Measurements from ENCODE around the gene PTPN14. TPM values are rescaled to one million over a fixed set of nuclear protein-coding genes. Genes with fewer than 3 reads are reported as not detected.

Gene PTPN14
- total and polyA plus RNA-seq, 2 of the 8 experiments (the other 6 are each of a cell fraction or from before 2014, with no cell fraction given) = 14.4 to 93.6 TPM

- H4K5ac ChIP-seq (ENCODE audit: insufficient read length, low read depth, low read length) = no peak overlapping the region
- whole genome bisulfite sequencing, 2 experiments (ENCODE audit: extremely low coverage in 1 of 2, insufficient coverage in 1 of 2, insufficient read length in 1 of 2, insufficient replicate concordance in 2 of 2, low coverage in 1 of 2, low lambda C conversion rate in 2 of 2, missing lambda C conversion rate in 1 of 2) = 95% methylated on average over 4 of the region's 4 CpGs; no CpG with 5 or more reads in 1 of the 2 experiments
- no peak overlapping the region for H2BK15ac ChIP-seq (ENCODE audit: low read length)
- no peaks in the 10 kb centered on the region for H3K23me2 ChIP-seq (ENCODE audit: low read depth, low read length)
- no peak overlapping the region for H2BK120ac ChIP-seq (replicated peaks; ENCODE audit: low read depth, low read length)
- DNase-seq (ENCODE audit: low read depth in 1 of 2, low spot score in 2 of 2) (no peak), FAIRE-seq (no peak)
- ChIA-PET POLR2A (ENCODE audit: partially characterized antibody) (interaction anchor here (1.0 to 1.5 kb wide), 4 partner anchors 8 to 137 kb away, joined by 4 to 5 read pairs (median 4); partner anchors contain the start of gene PTPN14), CTCF (ENCODE audit: partially characterized antibody) (interaction anchor here (0.8 to 2.5 kb wide), 4 partner anchors 38 to 213 kb away, joined by 3 to 9 read pairs (median 4); no protein-coding TSS in a partner anchor)
- H3K79me1 ChIP-seq (ENCODE audit: low read depth, low read length) = peaks cover 4% of the 10 kb centered on the region; the same call in 1 of the 2 replicates
- H3K4me3 ChIP-seq (ENCODE audit: extremely low read depth in 1 of 4, insufficient read depth in 2 of 4, low read depth in 3 of 4, low read length in 4 of 4) = no peak overlapping the region
- no peak overlapping the region for H3K4ac ChIP-seq (replicated peaks; ENCODE audit: insufficient read length, low read depth, low read length)
- no peaks in the 10 kb centered on the region for H3K27me3 ChIP-seq (replicated peaks in 1 of 4; ENCODE audit: control insufficient read depth in 3 of 4, extremely low read depth in 1 of 4, insufficient read depth in 3 of 4, low read length in 3 of 4)
- H2BK12ac ChIP-seq (ENCODE audit: low read depth, low read length) = no peak overlapping the region
- no peaks in the 10 kb centered on the region for H4K20me1 ChIP-seq (replicated peaks in 1 of 2; ENCODE audit: control insufficient read depth in 1 of 2, insufficient read depth in 2 of 2, low read length in 2 of 2)
- no peak overlapping the region for H4K8ac ChIP-seq (ENCODE audit: extremely low read depth, insufficient read depth, low read length)
- H3K9me3 ChIP-seq (ENCODE audit: insufficient read depth in 2 of 2, low read depth in 1 of 2, low read length in 1 of 2) = no peaks in the 10 kb centered on the region
- peaks cover 0 to 6% (median 0%) of the 10 kb centered on the region in 4 experiments; a peak in 2 of 8 replicates for H3K36me3 ChIP-seq (ENCODE audit: control insufficient read depth in 2 of 4, insufficient read depth in 4 of 4, low read length in 3 of 4)
- H3K4me1 ChIP-seq (replicated peaks in 1 of 4; ENCODE audit: control insufficient read depth in 3 of 4, insufficient read depth in 4 of 4, low read length in 3 of 4) = peaks cover 2 to 12% (median 7%) of the 10 kb centered on the region in 4 experiments; a peak in 4 of 7 replicates
- H2AK5ac ChIP-seq (ENCODE audit: low read depth, low read length) = no peak overlapping the region
- peaks cover 0 to 34% of the 10 kb centered on the region in 2 experiments; a peak in 2 of 4 replicates for H3K79me2 ChIP-seq (ENCODE audit: control insufficient read depth in 1 of 2, insufficient read depth in 2 of 2, low read length in 2 of 2)
- H3K27ac ChIP-seq (ENCODE audit: low read depth, low read length) = no peak overlapping the region
- no peak overlapping the region for H2AFZ ChIP-seq (ENCODE audit: low read length)
- TF ChIP-seq CHD1 (IDR thresholded peaks at IDR 0.05; ENCODE audit: low read depth, low read length) = no peak
- TF ChIP-seq USF2 (IDR thresholded peaks at IDR 0.05; ENCODE audit: low read length) = no peak
- TF ChIP-seq GTF2F1 (IDR thresholded peaks at IDR 0.05; ENCODE audit: borderline replicate concordance, low read depth, low read length) = no peak
- no peak for TF ChIP-seq NRF1 (IDR thresholded peaks at IDR 0.05; ENCODE audit: low read depth, low read length)
- TF ChIP-seq TBP (IDR thresholded peaks at IDR 0.05; ENCODE audit: low read depth, low read length) = no peak
- no peak for TF ChIP-seq HDAC6 (IDR thresholded peaks at IDR 0.05; ENCODE audit: low read depth, low read length)
- TF ChIP-seq CBX8 (IDR thresholded peaks at IDR 0.05; ENCODE audit: borderline replicate concordance, low read depth, low read length) = no peak
- TF ChIP-seq KDM4A (IDR thresholded peaks at IDR 0.05; ENCODE audit: low read depth, low read length, severe bottlenecking) = no peak
- H3K4me2 ChIP-seq (ENCODE audit: insufficient read depth in 1 of 2, low read depth in 2 of 2, low read length in 2 of 2) = no peak overlapping the region
- H4K91ac ChIP-seq (replicated peaks; ENCODE audit: insufficient read length, low read length) = no peak overlapping the region
- no peak overlapping the region for H3K14ac ChIP-seq (ENCODE audit: insufficient read length)
- H3K23ac ChIP-seq (ENCODE audit: insufficient read length) = no peak overlapping the region
- H3K18ac ChIP-seq (ENCODE audit: extremely low read depth, low read length) = no peak overlapping the region
- no peak overlapping the region for H3K56ac ChIP-seq (replicated peaks; ENCODE audit: insufficient read length, low read depth, low read length)
- no peak overlapping the region for H3K9ac ChIP-seq (replicated peaks in 1 of 4; ENCODE audit: extremely low read depth in 1 of 4, low read depth in 3 of 4, low read length in 3 of 4)
- no peak overlapping the region for H2BK5ac ChIP-seq (ENCODE audit: low read depth, low read length)
- no peak overlapping the region for H2BK20ac ChIP-seq (ENCODE audit: low read length)
Measured at GRCh38 chr1:214414691-214415090, 136.7 kb downstream of the PTPN14 start.
